WTC11 (cell line): Measurements from ENCODE around the gene BTLA. TPM values are rescaled to one million over a fixed set of nuclear protein-coding genes. Genes with fewer than 3 reads are reported as not detected.

Source experiments
- ATAC-seq: fragments of 200-7000 bp; cut with Tn5 transposase; 2 replicates; pipeline ENCODE4 v1.10.0; 2021; ENCODE audit warnings: mild to moderate bottlenecking, moderate library complexity
- CTCF ChIA-PET: fragments of 300-600 bp; sonication (Branson Sonifier 250); formaldehyde crosslinking; loops from one replicate; lab custom pipeline; 2021; ENCODE audit warnings: antibody characterized with exemption; lab: Charles Lee
- POLR2A ChIA-PET: fragments of 350-600 bp; sonication (Branson Sonifier 250); formaldehyde crosslinking; loops from one replicate; lab custom pipeline; 2021; ENCODE audit warnings: antibody characterized with exemption; lab: Charles Lee
- DNase-seq: peaks from one replicate; pipeline ENCODE4 v3.0.0; 2021; ENCODE audit warnings: low spot score
- H3K27ac Mint-ChIP-seq: 2 replicates; pipeline ENCODE4 v1.8.0; 2021; ENCODE audit warnings: mixed read lengths
- H3K27me3 Mint-ChIP-seq: 2 replicates; pipeline ENCODE4 v1.8.0; 2021; ENCODE audit warnings: low read depth, mild to moderate bottlenecking, moderate library complexity, mixed read lengths
- H3K36me3 Mint-ChIP-seq: 2 replicates; pipeline ENCODE4 v1.8.0; 2021; ENCODE audit warnings: mixed read lengths
- H3K4me1 Mint-ChIP-seq: 2 replicates; pipeline ENCODE4 v1.8.0; 2022; ENCODE audit warnings: mixed read lengths
- H3K4me3 Mint-ChIP-seq: 2 replicates; pipeline ENCODE4 v1.8.0; 2021; ENCODE audit warnings: mild to moderate bottlenecking, moderate library complexity, mixed read lengths
- H3K9me3 Mint-ChIP-seq: 2 replicates; pipeline ENCODE4 v1.8.0; 2021; ENCODE audit warnings: mixed read lengths
- ATF1 ChIP-seq: sonication (generic); formaldehyde crosslinking; IDR thresholded peaks from 2 replicates; pipeline ENCODE4 v1.8.1; 2023; ENCODE audit warnings: mild to moderate bottlenecking, moderate library complexity, missing genetic modification reagents
- CTCF ChIP-seq: fragments of 200-600 bp; IDR thresholded peaks from 2 replicates; pipeline ENCODE4 v1.8.0; 2022; ENCODE audit warnings: antibody characterized with exemption
- E2F4 ChIP-seq: sonication (generic); formaldehyde crosslinking; IDR thresholded peaks from 2 replicates; pipeline ENCODE4 v1.8.1; 2022; ENCODE audit warnings: low read depth, mild to moderate bottlenecking, moderate library complexity, missing genetic modification reagents, borderline replicate concordance
- ESRRA ChIP-seq: sonication (generic); formaldehyde crosslinking; IDR thresholded peaks from 2 replicates; pipeline ENCODE4 v1.8.1; 2022; ENCODE audit warnings: mild to moderate bottlenecking, missing genetic modification reagents, borderline replicate concordance
- ETV6 ChIP-seq: sonication (generic); formaldehyde crosslinking; IDR thresholded peaks from 2 replicates; pipeline ENCODE4 v1.8.1; 2022; ENCODE audit warnings: mild to moderate bottlenecking, missing genetic modification reagents
- FOXJ3 ChIP-seq: sonication (generic); formaldehyde crosslinking; IDR thresholded peaks from 2 replicates; pipeline ENCODE4 v1.9.0; 2021; ENCODE audit warnings: missing genetic modification reagents, mild to moderate bottlenecking, borderline replicate concordance
- FOXP4 ChIP-seq: sonication (generic); formaldehyde crosslinking; IDR thresholded peaks from 2 replicates; pipeline ENCODE4 v1.8.0; 2022; ENCODE audit warnings: mild to moderate bottlenecking, missing genetic modification reagents
- NFYB ChIP-seq: sonication (generic); formaldehyde crosslinking; conservative IDR thresholded peaks from 2 replicates; pipeline ENCODE4 v1.8.0; 2022; ENCODE audit warnings: low read depth, missing genetic modification reagents
- OVOL2 ChIP-seq: fragments of 250-450 bp; sonication (Bioruptor Pico); IDR thresholded peaks from 2 replicates; pipeline ENCODE4 v1.9.0; 2021; ENCODE audit warnings: mild to moderate bottlenecking, borderline replicate concordance
- PRDM15 ChIP-seq: sonication (generic); formaldehyde crosslinking; IDR thresholded peaks from 2 replicates; pipeline ENCODE4 v1.8.0; 2022; ENCODE audit warnings: missing genetic modification reagents
- PREB ChIP-seq: sonication (generic); formaldehyde crosslinking; IDR thresholded peaks from 2 replicates; pipeline ENCODE4 v1.8.1; 2022; ENCODE audit warnings: mild to moderate bottlenecking, missing genetic modification reagents, moderate library complexity, borderline replicate concordance
- SP1 ChIP-seq: sonication (generic); formaldehyde crosslinking; conservative IDR thresholded peaks from 2 replicates; pipeline ENCODE4 v1.8.1; 2022; ENCODE audit warnings: missing genetic modification reagents
- TEAD1 ChIP-seq: sonication (generic); formaldehyde crosslinking; IDR thresholded peaks from 2 replicates; pipeline ENCODE4 v1.8.0; 2022; ENCODE audit warnings: mild to moderate bottlenecking, missing genetic modification reagents
- ZBTB43 ChIP-seq: sonication (generic); formaldehyde crosslinking; IDR thresholded peaks from 2 replicates; pipeline ENCODE4 v1.8.1; 2023; ENCODE audit warnings: mild to moderate bottlenecking, missing genetic modification reagents
- ZMAT4 ChIP-seq: fragments of 250-450 bp; sonication (Bioruptor Pico); IDR thresholded peaks from 2 replicates; pipeline ENCODE4 v1.9.0; 2021; ENCODE audit warnings: mild to moderate bottlenecking
- ZNF121 ChIP-seq: sonication (generic); formaldehyde crosslinking; IDR thresholded peaks from 2 replicates; pipeline ENCODE4 v1.8.0; 2023; ENCODE audit warnings: missing genetic modification reagents
- total RNA-seq: library from RNA; stranded (reverse); gene quantifications from 3 replicates; pipeline ENCODE4 v1.2.3, GENCODE V29; 2021

Gene BTLA
- total RNA-seq, 1 experiment from 2014 or later = not detected

- POLR2A ChIA-PET = interaction anchor here (1.5 to 2.1 kb wide), 2 partner anchors 46 to 104 kb away, joined by 3 to 7 read pairs; partner anchors contain the start of gene CD200
- H3K36me3 Mint-ChIP-seq = peaks cover 75% of the 10 kb centered on the region
Measured at GRCh38 chr3:112437146-112438022, 61.9 kb downstream of the BTLA start.

GRCh38 chr3:112429960-112430359 is 69.3 kb downstream of the BTLA start:
- no peak for ATAC-seq
- no peak overlapping the region for H3K4me3 Mint-ChIP-seq
- CTCF ChIA-PET = interaction anchor here (2.3 kb wide), 1 partner anchor 7 kb away, joined by 8 read pairs; no protein-coding TSS in a partner anchor
- TF ChIP-seq ZBTB43 (CRISPR knock-in tag) (no peak), E2F4 (no peak), SP1 (no peak), ZMAT4 (CRISPR knock-in tag) (no peak), FOXP4 (CRISPR knock-in tag) (no peak), ATF1 (CRISPR knock-in tag) (no peak), ESRRA (CRISPR knock-in tag) (no peak)

More at GRCh38 chr3:112437146-112438022, 61.9 kb downstream of the BTLA start:
- ATAC-seq (peak; percentile 96), DNase-seq (no peak)
- Mint-ChIP-seq H3K9me3 (peaks cover 78% of the 10 kb centered on the region), H3K4me1 (0 out of 2 replicates have a peak, but pooled peaks cover 5% of the 10 kb centered on the region), H3K27me3 (peaks cover 2% of the 10 kb centered on the region), H3K27ac (no peak overlapping the region), H3K4me3 (no peak overlapping the region)
- TF ChIP-seq FOXJ3 (CRISPR knock-in tag) (no peak), ETV6 (CRISPR knock-in tag) (no peak), ZNF121 (CRISPR knock-in tag) (peak; percentile 84), TEAD1 (no peak), OVOL2 (CRISPR knock-in tag) (no peak), NFYB (no peak), PREB (CRISPR knock-in tag) (no peak), CTCF (0 out of 2 replicates have a peak, but pooled peaks have one; percentile 52), PRDM15 (CRISPR knock-in tag) (no peak)
- CTCF ChIA-PET = interaction anchor here (0.7 to 2.9 kb wide), 22 partner anchors 9 to 326 kb away, joined by 3 to 31 read pairs (median 4); partner anchors contain the start of genes CD200 and SLC9C1

More at GRCh38 chr3:112429960-112430359, 69.3 kb downstream of the BTLA start:
- Mint-ChIP-seq H3K36me3 (peaks cover 65% of the 10 kb centered on the region), H3K27ac (no peak overlapping the region), H3K27me3 (no peaks in the 10 kb centered on the region; the same call in 1 of the 2 replicates), H3K9me3 (peaks cover 61% of the 10 kb centered on the region), H3K4me1 (peaks cover 37% of the 10 kb centered on the region)
- POLR2A ChIA-PET = no interaction called here
- no peak for DNase-seq
